ENCODE data around the gene SMURF2. TPM values are rescaled to one million over a fixed set of nuclear protein-coding genes. Genes with fewer than 3 reads are reported as not detected.

Gene SMURF2
- total RNA-seq, 3 donors from 2014 or later, result 27.2 to 48.3 (median 28.6) TPM

GRCh38 chr17:64657610-64658125 is 4.4 kb downstream of the SMURF2 start:
- Histone ChIP-seq H3K4me3 (no peak overlapping the region), H3K36me3 (no peaks in the 10 kb centered on the region), H3K27me3 (no peaks in the 10 kb centered on the region), H3K27ac (peak overlapping the region in 1 of 2 donors; percentile 54), H3K4me1 (peaks cover 0 to 8% of the 10 kb centered on the region in 2 donors), H3K9me3 (no peaks in the 10 kb centered on the region)
- TF ChIP-seq POLR2A (IDR thresholded peaks at IDR 0.05) (no peak), CTCF (IDR thresholded peaks at IDR 0.05) (no peak)
- intact Hi-C loops (cut with DNase I; ENCODE audit: low total_unique reads), result no loop called here
- no peak for DNase-seq (ENCODE audit: low spot score in 2 of 2)

DNA sequence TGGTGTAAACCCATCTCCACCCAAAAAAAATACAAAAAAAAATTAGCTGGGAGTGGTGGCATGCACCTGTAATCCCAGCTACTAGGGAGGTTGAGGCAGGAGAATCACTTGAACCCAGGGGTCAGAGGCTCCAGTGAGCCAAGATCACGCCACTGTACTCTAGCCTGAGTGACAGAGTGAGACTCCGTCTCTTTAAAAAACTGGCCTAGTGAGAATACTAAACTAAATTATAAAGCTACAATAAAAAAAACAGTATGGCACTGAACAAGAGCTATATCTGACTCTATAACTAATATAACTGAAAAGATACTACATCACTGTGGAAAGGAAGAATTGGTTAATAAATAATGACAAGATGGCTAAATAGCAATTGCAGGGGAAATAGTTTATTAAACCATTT is 6.4 kb downstream of the SMURF2 start:
- no peak for TF ChIP-seq POLR2AphosphoS5 (IDR thresholded peaks at IDR 0.05)
- TF ChIP-seq POLR2A (IDR thresholded peaks at IDR 0.05), result no peak
- no peak for TF ChIP-seq CTCF (IDR thresholded peaks at IDR 0.05)
- intact Hi-C loops (cut with DNase I; ENCODE audit: low total_unique reads), result no loop called here
- Histone ChIP-seq H3K4me3 (no peak overlapping the region), H3K36me3 (no peaks in the 10 kb centered on the region), H3K4me1 (peaks cover 0 to 8% of the 10 kb centered on the region in 2 donors), H3K27ac (no peak overlapping the region), H3K9me3 (no peaks in the 10 kb centered on the region), H3K27me3 (no peaks in the 10 kb centered on the region)
- no peak for DNase-seq (ENCODE audit: low spot score in 2 of 2)

GRCh38 chr17:64653985-64654355 is 8.1 kb downstream of the SMURF2 start:
- H3K36me3 ChIP-seq, result no peaks in the 10 kb centered on the region
- H3K4me3 ChIP-seq, result no peak overlapping the region
- TF ChIP-seq CTCF (IDR thresholded peaks at IDR 0.05) (no peak), POLR2A (IDR thresholded peaks at IDR 0.05) (no peak), POLR2AphosphoS5 (IDR thresholded peaks at IDR 0.05) (no peak)
- H3K9me3 ChIP-seq, result no peaks in the 10 kb centered on the region
- no peak for DNase-seq (ENCODE audit: low spot score in 2 of 2)
- H3K27me3 ChIP-seq, result no peaks in the 10 kb centered on the region
- intact Hi-C loops (cut with DNase I; ENCODE audit: low total_unique reads), result no loop called here
- H3K27ac ChIP-seq, result no peak overlapping the region
- H3K4me1 ChIP-seq, result peaks cover 0 to 6% of the 10 kb centered on the region in 2 donors

- Histone ChIP-seq H3K36me3 (no peaks in the 10 kb centered on the region), H3K27ac (no peak overlapping the region), H3K9me3 (no peaks in the 10 kb centered on the region), H3K27me3 (no peaks in the 10 kb centered on the region), H3K4me1 (peaks cover 0 to under 1% of the 10 kb centered on the region in 2 donors), H3K4me3 (no peak overlapping the region)
- no peak for TF ChIP-seq POLR2A (IDR thresholded peaks at IDR 0.05)
- TF ChIP-seq CTCF (IDR thresholded peaks at IDR 0.05), result no peak
- TF ChIP-seq POLR2AphosphoS5 (IDR thresholded peaks at IDR 0.05), result no peak
- intact Hi-C loops (cut with DNase I; ENCODE audit: low total_unique reads), result no loop called here
- DNase-seq (ENCODE audit: low spot score in 2 of 2), result no peak
Measured at GRCh38 chr17:64653325-64653984, 8.7 kb downstream of the SMURF2 start.

DNA sequence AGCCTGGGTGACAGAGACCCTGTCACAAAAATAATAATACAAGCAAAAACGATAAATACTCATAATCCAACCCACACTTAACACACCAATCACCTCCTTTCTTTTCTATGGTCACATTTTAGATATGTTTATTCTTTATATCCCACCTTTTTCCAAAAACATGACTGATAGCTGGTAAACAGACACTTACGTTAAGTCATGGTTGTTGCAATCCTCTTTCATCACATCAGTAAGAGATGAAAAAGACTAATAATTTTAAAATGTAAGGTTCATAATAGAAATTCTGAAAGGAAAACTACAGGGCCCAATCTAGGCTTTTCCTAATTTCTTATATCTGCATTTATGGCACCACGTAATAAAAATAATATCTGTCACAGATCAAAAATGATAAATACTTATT is 10.2 kb downstream of the SMURF2 start:
- H3K4me3 ChIP-seq, result no peak overlapping the region
- DNase-seq (ENCODE audit: low spot score in 2 of 2), result no peak
- TF ChIP-seq CTCF (IDR thresholded peaks at IDR 0.05) (no peak), POLR2A (IDR thresholded peaks at IDR 0.05) (no peak), POLR2AphosphoS5 (IDR thresholded peaks at IDR 0.05) (no peak)
- H3K27me3 ChIP-seq, result no peaks in the 10 kb centered on the region
- no peak overlapping the region for H3K27ac ChIP-seq
- no peaks in the 10 kb centered on the region for H3K9me3 ChIP-seq
- no peaks in the 10 kb centered on the region for H3K36me3 ChIP-seq
- no peaks in the 10 kb centered on the region for H3K4me1 ChIP-seq
- intact Hi-C loops (cut with DNase I; ENCODE audit: low total_unique reads), result no loop called here

All from breast epithelium (tissue), 4 donors.